MM.1S (cell line): Measurements from ENCODE around the gene THAP7.

Source experiments
- DNase-seq: peaks from one replicate; pipeline ENCODE4 v3.0.0-alpha.2; 2015
- H2AFZ ChIP-seq: fragments of 300-600 bp; sonication (generic); 2 replicates; pipeline ENCODE4 v1.6.0; 2016; ENCODE audit warnings: antibody characterized with exemption, low read length
- H3F3A ChIP-seq: fragments of 300-600 bp; sonication (generic); 2 replicates; pipeline ENCODE4 v1.6.1; 2016; ENCODE audit warnings: mild to moderate bottlenecking, antibody characterized with exemption, low read length, moderate library complexity, mixed read lengths; ENCODE audit not compliant: insufficient read depth
- H3K27ac ChIP-seq: fragments of 300-600 bp; sonication (generic); 2 replicates; pipeline ENCODE4 v1.5.1; 2016; ENCODE audit warnings: mild to moderate bottlenecking, low read length
- H3K27me3 ChIP-seq: fragments of 300-600 bp; sonication (generic); replicated peaks from 2 replicates; pipeline ENCODE4 v1.6.0; 2016; ENCODE audit warnings: low read length; ENCODE audit not compliant: insufficient read depth
- H3K36me3 ChIP-seq: fragments of 300-600 bp; sonication (generic); replicated peaks from 2 replicates; pipeline ENCODE4 v1.6.1; 2016; ENCODE audit warnings: mild to moderate bottlenecking, low read length, mixed read lengths; ENCODE audit not compliant: insufficient read depth
- H3K4me1 ChIP-seq: fragments of 300-600 bp; sonication (generic); 2 replicates; pipeline ENCODE4 v1.6.1; 2016; ENCODE audit warnings: low read length, mixed read lengths
- H3K4me2 ChIP-seq: fragments of 300-600 bp; sonication (generic); 2 replicates; pipeline ENCODE4 v1.6.0; 2016; ENCODE audit warnings: low read depth, low read length
- H3K4me3 ChIP-seq: fragments of 300-600 bp; sonication (generic); 2 replicates; pipeline ENCODE4 v1.5.1; 2016; ENCODE audit warnings: low read length, mixed read lengths
- H3K79me2 ChIP-seq: fragments of 300-600 bp; sonication (generic); 2 replicates; pipeline ENCODE4 v1.6.1; 2016; ENCODE audit warnings: mixed run types, low read length, mixed read lengths
- H3K9ac ChIP-seq: fragments of 300-600 bp; sonication (generic); 2 replicates; pipeline ENCODE4 v1.6.1; 2016; ENCODE audit warnings: low read length, mixed read lengths
- H3K9me2 ChIP-seq: fragments of 300-600 bp; sonication (generic); replicated peaks from 2 replicates; pipeline ENCODE4 v1.6.1; 2016; ENCODE audit warnings: mild to moderate bottlenecking, low read length, mixed read lengths; ENCODE audit not compliant: insufficient read depth
- H3K9me3 ChIP-seq: fragments of 300-600 bp; sonication (generic); replicated peaks from 2 replicates; pipeline ENCODE4 v1.6.1; 2016; ENCODE audit warnings: mild to moderate bottlenecking, low read length, mixed read lengths; ENCODE audit not compliant: insufficient read depth
- H4K20me1 ChIP-seq: fragments of 300-600 bp; sonication (generic); 2 replicates; pipeline ENCODE4 v1.6.1; 2016; ENCODE audit warnings: mild to moderate bottlenecking, low read length, moderate library complexity, mixed read lengths; ENCODE audit not compliant: insufficient read depth
- CTCF ChIP-seq: fragments of 300-600 bp; sonication (generic); IDR thresholded peaks from 2 replicates; pipeline ENCODE4 v1.5.1; 2016; ENCODE audit warnings: antibody characterized with exemption, low read length, mixed read lengths
- EZH2 ChIP-seq: fragments of 300-600 bp; sonication (generic); optimal IDR thresholded peaks from 2 replicates; pipeline ENCODE3; 2017; ENCODE audit warnings: low read depth, mild to moderate bottlenecking, antibody characterized with exemption, low read length, mixed read lengths
- EZH2phosphoT487 ChIP-seq: fragments of 300-600 bp; sonication (generic); IDR thresholded peaks from 2 replicates; pipeline ENCODE4 v1.6.1; 2018; ENCODE audit warnings: antibody characterized with exemption, low read length

The THAP7 gene

GRCh38 chr22:20968281-20968977, 33.5 kb downstream of the THAP7 start:
- H3K9me2 ChIP-seq, result no peaks in the 10 kb centered on the region
- H4K20me1 ChIP-seq, result no peaks in the 10 kb centered on the region
- H3K4me2 ChIP-seq, result no peak overlapping the region
- H3F3A ChIP-seq, result no peaks in the 10 kb centered on the region
- TF ChIP-seq CTCF (no peak), EZH2 (no peak), EZH2phosphoT487 (no peak)
- no peak overlapping the region for H3K9ac ChIP-seq
- peaks cover 10% of the 10 kb centered on the region for H3K4me1 ChIP-seq
- H3K9me3 ChIP-seq, result no peaks in the 10 kb centered on the region
- H3K36me3 ChIP-seq, result no peaks in the 10 kb centered on the region
- H2AFZ ChIP-seq, result no peak overlapping the region
- H3K27ac ChIP-seq, result no peak overlapping the region
- H3K79me2 ChIP-seq, result no peaks in the 10 kb centered on the region
- H3K4me3 ChIP-seq, result no peak overlapping the region
- peaks cover 18% of the 10 kb centered on the region for H3K27me3 ChIP-seq
- no peak for DNase-seq

- H3K9me3 ChIP-seq, result no peaks in the 10 kb centered on the region
- no peak overlapping the region for H3K4me3 ChIP-seq
- no peak for TF ChIP-seq EZH2
- TF ChIP-seq EZH2phosphoT487, result no peak
- TF ChIP-seq CTCF, result no peak
- H3K79me2 ChIP-seq, result no peaks in the 10 kb centered on the region
- H3K36me3 ChIP-seq, result no peaks in the 10 kb centered on the region
- H4K20me1 ChIP-seq, result no peaks in the 10 kb centered on the region
- no peak overlapping the region for H2AFZ ChIP-seq
- peaks cover 10% of the 10 kb centered on the region for H3K4me1 ChIP-seq
- no peak for DNase-seq
- H3K9me2 ChIP-seq, result no peaks in the 10 kb centered on the region
- H3F3A ChIP-seq, result no peaks in the 10 kb centered on the region
- no peak overlapping the region for H3K27ac ChIP-seq
- H3K4me2 ChIP-seq, result no peak overlapping the region
- H3K9ac ChIP-seq, result no peak overlapping the region
- peaks cover 12% of the 10 kb centered on the region; the same call in 1 of the 2 replicates for H3K27me3 ChIP-seq
Observed at GRCh38 chr22:20967697-20968211, 34.2 kb downstream of the THAP7 start.

- H3K9me3 ChIP-seq, result no peaks in the 10 kb centered on the region
- H3K9ac ChIP-seq, result no peak within 1 kb of the TSS
- no peak for TF ChIP-seq EZH2phosphoT487
- no peak for TF ChIP-seq EZH2
- TF ChIP-seq CTCF, result no peak
- no peak within 1 kb of the TSS for H3K4me3 ChIP-seq
- no peak within 1 kb of the TSS for H3K27ac ChIP-seq
- no peak within 1 kb of the TSS for H2AFZ ChIP-seq
- H3K4me2 ChIP-seq, result no peak within 1 kb of the TSS
- no peaks in the 10 kb centered on the region for H3F3A ChIP-seq
- no peaks in the 10 kb centered on the region for H3K36me3 ChIP-seq
- H3K27me3 ChIP-seq, result peaks cover 10% of the 10 kb centered on the region; the same call in 1 of the 2 replicates
- no peak for DNase-seq
- H3K4me1 ChIP-seq, result peaks cover 10% of the 10 kb centered on the region
- H3K79me2 ChIP-seq, result no peaks in the 10 kb centered on the region
- no peaks in the 10 kb centered on the region for H3K9me2 ChIP-seq
- H4K20me1 ChIP-seq, result no peaks in the 10 kb centered on the region
Observed at GRCh38 chr22:20966883-20967696, 34.8 kb downstream of the THAP7 start, which contains the start of gene AIFM3. AIFM3 (plus strand) TSS chr22:20967255; CDS start chr22:20967945, 690 bp downstream.
